ENCODE data around the gene ZNF670.
"Not testable (repeated sequence)": the region's sequence is repeated elsewhere in the genome, so short reads cannot be mapped to it uniquely, and the experiment has no call there.

ZNF670 gene

DNA sequence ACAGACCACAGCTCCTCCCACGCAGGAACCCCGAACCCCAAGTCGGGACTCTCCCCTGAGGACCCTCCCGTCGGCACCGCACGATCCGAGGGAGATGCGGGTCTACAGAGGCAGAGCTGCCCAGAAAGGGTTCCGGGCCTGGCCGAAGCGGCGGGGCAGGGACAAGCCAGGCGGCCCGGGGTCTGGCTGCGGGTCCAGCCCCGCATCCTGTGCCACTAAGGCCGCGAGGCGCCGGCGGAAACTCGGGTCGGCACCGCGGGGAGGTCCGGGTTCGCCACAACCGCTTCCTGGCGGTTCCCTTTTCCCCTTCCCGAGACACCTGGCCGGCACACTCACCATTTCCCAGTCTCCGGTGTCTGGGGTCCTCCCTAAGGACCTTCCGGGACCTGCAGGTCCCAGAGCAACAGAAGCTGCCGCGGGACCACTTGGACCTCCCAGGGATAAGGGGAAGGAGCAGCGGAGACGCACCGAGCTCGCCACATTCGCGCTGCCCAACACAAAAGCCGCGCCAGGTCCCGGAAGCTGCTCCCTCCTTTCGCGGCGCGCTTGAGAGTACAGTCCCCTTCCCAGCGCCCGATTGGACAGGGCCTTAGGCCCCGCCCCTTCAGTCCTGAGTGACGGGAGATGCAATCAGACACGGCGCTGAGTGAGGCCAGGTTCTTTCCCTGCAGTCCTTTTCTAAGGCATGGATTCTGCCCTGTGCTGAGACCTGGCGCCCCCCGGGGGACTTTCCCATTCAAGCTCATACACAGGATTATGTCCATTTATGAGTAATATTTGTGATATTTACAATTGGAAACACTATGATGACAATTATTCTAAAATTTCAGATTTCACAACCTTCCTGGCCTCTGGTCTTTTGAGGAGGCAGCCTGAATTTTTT, at the start of gene ZNF670:
Gene ZNF670, minus strand, starts transcription at position 554 of the 883 bp plus-strand sequence. Its CDS starts 215 bp downstream, at position 339.
- DNase-seq = peak; percentile 98 to 99

DNA sequence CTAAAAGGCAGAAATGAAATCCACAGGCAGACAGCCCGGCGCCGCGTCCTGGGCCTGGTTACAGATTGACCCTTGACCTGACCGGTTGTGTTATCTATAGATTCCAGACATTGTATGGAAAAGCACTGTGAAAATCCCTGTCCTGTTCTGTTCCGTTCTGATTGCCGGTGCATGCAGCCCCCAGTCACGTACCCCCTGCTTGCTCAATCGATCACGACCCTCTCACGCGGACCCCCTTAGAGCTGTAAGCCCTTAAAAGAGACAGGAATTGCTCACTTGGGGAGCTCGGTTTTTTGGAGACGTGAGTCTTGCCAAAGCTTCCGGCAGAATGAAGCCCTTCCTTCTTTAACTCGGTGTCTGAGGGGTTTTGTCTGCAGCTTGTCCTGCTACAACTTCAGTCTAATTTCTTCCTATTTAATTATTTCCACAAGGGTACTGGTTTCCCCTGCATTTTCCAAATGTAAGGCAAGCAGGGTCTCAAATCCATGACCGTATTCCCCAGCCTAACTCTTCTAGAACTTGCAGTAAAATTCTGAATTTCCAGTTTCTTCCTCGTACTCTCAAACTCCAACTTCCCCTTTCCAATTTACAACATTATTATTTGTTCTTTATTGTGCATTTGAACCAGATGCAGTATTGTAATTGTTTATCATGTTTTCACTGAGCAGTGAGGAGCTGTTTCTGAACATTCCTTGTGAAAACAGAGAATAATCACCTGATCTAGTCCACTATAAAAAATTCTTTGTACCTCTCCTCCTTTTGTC, 49.1 kb upstream of the ZNF670 start:
- not testable (repeated sequence) for DNase-seq

DNA sequence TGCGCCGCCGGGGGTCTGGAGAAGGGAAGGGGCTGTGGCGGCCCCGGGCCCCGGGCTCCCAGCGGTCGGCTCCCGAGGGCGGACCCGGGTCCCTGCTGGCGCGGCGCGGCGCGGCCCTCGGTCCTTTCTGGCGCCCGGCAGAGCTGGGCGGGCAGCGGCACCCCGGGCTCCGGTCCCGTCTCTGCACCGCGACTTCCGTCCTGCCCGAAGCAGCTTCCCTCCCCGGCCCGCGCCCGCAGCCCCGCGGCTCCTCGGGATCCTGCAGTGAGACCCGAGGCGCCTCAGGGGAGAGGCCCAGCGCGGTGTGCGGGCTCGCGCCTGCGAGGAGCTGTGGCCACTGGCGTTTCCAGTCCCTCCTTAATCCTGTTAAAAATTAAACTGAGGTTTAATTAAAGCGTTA, 48.0 kb upstream of the ZNF670 start:
- DNase-seq = not testable (repeated sequence)

DNA sequence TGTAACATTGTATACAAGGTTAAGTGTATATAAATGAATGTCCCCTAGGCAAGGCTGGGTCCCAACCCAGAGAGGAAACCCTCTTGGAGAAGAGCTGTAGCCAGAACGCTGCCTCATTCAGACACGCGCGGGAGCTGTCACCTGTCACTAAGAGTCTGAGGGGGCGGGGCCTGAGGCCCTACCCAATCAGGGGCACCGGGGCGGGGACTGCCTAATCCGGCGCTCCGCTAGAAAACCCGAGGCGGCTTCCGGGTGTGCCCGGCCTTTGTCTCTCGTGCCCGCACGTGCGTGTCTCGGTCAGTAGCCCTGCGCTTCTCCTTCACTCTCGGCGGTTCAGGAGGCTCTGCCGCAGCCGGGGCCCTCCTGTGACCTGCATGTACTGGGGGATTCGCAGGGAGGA, 47.6 kb upstream of the ZNF670 start:
- DNase-seq = not testable (repeated sequence)

- no peak for DNase-seq
These were observed 42.8 kb upstream of the ZNF670 start for GRCh38 chr1:247121382-247121781.

GRCh38 chr1:247120408-247120668, 41.7 kb upstream of the ZNF670 start:
- DNase-seq = not testable (repeated sequence)

GRCh38 chr1:247119600-247120407, 41.2 kb upstream of the ZNF670 start:
- DNase-seq = no peak

GRCh38 chr1:247118946-247119446, 40.4 kb upstream of the ZNF670 start:
- DNase-seq = peak; percentile 16 to 24

- no peak for DNase-seq
These were observed 36.9 kb upstream of the ZNF670 start for GRCh38 chr1:247115545-247115944.

DNA sequence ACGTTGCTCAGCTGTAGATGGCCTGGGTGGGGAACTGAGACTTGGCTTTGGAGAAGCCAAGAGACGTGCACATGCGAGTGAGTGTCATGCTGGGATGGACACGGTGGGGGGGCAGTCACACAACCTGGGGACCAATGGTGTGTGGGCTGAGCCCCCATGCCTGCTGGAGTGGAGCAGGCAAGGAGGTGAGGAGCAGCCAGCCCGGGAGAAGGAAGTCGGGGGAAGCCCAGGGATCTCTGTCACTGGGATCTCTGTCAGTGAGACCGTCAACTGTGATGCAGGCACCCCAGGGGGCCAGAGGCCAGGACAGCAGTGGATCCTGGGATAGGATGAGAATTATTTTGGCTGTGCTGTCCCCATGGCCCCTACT, 36.5 kb upstream of the ZNF670 start:
- no peak for DNase-seq

DNA sequence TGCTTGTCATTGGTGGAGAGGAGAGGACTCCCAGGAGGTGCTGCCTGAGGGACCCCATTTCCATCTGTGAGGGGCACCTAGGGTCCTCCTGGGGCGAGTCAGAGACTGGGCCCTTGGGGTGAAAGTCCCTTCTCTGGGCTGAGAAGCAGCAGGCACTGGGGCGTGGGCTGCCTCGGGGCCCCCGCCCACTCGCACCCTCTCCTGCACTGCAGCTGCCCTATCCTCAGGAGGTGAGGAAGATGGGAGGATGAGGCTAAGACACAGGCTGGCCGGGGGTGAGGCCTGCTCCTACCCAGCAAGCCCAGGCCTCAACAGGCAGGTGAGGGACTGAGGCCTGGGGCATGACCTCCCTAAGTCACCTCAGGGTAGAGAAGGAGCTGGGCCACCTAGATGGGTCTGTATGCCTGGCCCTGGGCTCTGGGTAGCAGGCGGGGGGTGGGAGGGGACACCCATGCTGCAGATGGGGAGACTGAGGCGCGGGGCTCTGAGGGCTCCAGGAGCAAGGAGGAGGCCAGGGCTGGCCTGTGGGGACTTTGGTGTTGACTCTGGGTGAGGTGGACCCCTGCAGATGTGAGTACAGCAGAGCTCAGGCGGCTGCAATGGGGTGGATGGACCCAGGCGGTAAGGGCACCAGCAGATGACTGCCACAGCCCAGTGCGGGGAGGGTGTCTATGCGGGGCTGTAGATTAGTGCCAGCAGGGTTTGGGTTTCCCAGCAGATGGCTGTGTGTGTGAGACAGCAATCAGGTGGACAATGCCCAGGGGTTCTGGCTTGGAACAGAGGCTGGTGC, 35.9 kb upstream of the ZNF670 start:
- no peak for DNase-seq

GRCh38 chr1:247113733-247114271, 35.2 kb upstream of the ZNF670 start:
- no peak for DNase-seq

GRCh38 chr1:247113094-247113497, 34.5 kb upstream of the ZNF670 start:
- DNase-seq = no peak

DNA sequence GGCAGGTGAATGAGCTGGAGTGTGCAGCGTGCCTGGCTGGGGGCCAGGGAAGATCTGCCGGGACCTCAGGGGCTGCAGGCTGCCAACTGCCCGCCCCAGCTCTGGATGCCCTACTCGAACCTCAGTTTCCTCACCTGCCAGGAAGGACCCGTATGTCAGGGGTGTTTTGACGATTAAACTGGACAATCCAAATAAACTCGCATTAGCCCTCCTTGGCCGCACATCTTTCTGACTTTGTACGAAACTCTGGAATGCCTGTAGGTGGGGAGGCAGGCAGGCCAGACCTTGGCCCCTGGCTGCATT, 33.8 kb upstream of the ZNF670 start:
- DNase-seq = no peak

GRCh38 chr1:247111700-247112478, 33.3 kb upstream of the ZNF670 start:
- peak in 1 of 2 experiments; percentile 35 for DNase-seq

GRCh38 chr1:247111259-247111699, 32.7 kb upstream of the ZNF670 start:
- DNase-seq = no peak

DNA sequence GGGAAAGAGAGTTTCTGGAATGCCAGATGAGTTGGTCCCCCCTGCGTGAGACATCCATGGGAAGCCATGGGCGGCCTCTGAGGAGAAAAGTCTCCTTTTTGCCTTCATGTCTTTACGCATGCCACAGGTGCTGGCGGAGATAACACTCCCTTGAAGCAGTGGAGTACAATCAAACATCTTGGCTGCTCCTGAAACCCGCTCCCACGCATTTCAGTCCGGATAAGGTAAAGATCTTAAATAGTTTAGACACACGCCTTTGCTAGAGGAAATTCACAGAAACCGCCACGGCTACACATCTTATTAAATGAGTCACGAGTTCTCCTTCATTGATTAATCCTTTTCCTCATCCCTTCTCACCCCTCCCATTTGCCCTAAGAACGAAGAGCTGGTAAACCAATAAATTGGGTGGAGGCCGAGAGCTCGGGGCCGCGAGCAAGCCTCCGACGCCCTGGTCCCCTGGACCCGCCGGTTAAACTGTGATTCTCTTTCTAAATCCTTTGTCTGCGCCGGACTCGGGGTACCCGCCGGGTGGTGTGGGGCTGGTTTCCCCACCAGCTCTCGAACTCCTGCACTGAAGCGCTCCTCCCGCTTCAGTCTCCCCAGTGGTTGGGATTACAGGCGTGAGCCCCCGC, 32.1 kb upstream of the ZNF670 start:
- DNase-seq = no peak

DNA sequence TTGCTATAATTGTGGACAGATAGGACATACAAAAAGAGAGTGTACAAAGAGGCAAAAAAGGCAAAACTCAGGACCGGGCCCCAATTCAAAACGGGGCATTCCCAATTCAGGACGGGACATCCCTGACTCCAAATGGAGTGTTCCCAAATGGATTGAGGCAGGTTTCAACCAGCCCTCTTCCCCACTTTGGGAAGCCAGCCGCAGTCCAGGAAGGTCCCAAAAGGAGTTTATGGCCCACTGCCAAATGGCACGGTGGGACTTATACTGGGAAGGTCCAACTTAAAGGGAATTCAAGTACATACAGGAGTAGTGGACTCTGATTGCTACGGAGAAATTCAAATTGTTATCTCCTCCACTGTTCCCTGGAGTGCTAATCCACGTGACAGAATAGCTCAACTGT, 29.1 kb upstream of the ZNF670 start:
- no peak for DNase-seq

DNA sequence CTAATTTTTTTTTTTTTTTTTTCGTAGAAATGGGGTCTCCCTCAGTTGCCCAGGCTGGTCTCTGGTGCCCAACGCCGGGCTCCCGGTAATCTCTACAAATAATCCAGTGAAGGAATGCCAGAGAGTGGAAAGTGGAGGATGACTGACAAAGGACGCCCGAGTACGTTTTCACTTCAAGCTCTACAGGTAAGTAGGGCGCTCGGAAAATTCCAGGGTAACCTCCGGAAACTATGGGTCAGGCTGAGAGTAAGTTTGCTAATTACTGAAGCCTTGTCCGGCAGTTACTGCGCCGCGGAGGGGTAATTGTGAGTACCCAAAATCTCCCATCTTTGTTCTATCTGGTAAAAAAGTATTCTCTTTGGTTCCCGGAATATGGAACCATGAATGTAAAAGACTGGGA, 27.4 kb upstream of the ZNF670 start:
- no peak for DNase-seq

DNA sequence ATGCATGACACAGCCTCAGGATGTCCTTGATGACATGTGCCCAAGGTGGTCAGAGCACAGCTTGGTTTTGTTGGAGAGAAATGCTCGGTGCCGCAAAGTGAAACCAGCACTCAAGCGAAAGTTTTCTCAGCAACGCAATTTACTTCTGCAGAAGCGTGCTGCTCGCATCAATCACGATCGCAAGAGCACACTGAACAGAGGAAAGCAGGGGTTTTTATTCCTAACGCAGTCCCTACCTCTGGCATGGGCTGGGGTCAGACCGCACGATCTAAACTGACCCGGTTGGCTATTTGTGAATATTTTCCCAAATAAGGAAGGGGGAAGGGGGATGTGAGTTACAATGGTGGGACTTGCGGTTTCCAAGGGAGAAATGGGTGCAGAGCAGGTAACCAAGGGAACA, 26.4 kb upstream of the ZNF670 start:
- no peak for DNase-seq
